ENCODE results near the gene DDX3Y.

The DDX3Y gene

DNA sequence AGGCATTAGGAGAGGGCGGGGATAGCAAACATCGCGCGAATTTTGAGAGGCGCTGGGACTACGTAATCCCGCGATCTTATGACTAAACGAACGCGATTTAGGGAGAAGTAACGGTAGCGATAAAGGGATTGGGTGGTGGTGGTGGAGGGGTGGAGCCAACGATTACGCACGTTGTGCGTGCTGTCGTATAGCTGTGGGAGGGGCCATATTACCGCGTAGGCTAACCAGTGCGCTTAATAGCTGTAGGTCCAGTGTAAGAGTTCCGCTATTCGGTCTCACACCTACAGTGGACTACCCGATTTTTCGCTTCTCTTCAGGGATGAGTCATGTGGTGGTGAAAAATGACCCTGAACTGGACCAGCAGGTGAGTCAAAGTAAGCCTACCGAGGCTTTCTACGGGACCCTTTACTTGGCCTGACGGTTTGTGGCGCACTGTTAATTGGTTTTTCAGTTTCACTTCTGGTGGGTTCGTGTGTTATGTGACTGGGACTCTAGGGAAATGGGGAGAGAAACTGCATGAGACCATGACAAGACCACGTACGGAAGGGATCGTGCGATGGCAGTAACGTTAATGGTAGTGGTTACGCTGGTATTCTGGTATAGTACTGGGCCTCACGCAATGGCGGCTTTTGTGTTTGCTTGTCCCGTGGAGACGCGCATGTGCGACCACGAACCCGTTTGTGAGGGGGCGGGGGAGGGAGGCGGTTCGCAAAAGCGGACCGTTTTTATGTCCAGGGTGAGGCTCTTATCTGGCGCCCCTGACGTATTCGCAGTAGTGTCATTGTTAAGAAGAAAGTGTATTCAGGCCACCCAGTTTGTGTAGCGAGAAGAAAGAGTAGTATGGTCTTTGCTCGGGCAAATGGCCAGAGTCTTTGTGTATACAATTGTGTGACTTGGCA, at the start of gene DDX3Y:
DDX3Y (plus strand) TSS at position 251 of the 899 bp plus-strand sequence; CDS start at position 320, 69 bp downstream.
- TF ChIP-seq, protein P1, sequence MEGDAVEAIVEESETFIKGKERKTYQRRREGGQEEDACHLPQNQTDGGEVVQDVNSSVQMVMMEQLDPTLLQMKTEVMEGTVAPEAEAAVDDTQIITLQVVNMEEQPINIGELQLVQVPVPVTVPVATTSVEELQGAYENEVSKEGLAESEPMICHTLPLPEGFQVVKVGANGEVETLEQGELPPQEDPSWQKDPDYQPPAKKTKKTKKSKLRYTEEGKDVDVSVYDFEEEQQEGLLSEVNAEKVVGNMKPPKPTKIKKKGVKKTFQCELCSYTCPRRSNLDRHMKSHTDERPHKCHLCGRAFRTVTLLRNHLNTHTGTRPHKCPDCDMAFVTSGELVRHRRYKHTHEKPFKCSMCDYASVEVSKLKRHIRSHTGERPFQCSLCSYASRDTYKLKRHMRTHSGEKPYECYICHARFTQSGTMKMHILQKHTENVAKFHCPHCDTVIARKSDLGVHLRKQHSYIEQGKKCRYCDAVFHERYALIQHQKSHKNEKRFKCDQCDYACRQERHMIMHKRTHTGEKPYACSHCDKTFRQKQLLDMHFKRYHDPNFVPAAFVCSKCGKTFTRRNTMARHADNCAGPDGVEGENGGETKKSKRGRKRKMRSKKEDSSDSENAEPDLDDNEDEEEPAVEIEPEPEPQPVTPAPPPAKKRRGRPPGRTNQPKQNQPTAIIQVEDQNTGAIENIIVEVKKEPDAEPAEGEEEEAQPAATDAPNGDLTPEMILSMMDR (IDR thresholded peaks at IDR 0.05; ENCODE audit: borderline replicate concordance, control extremely low read depth, extremely low read depth, insufficient read depth, missing control alignments): no peak
- peak; percentile 72 for DNase-seq (ENCODE audit: low spot score)
- in situ Hi-C loops (cut with MboI; ENCODE audit: low sequenced_read_pairs, unreplicated experiment): no loop called here

DNA sequence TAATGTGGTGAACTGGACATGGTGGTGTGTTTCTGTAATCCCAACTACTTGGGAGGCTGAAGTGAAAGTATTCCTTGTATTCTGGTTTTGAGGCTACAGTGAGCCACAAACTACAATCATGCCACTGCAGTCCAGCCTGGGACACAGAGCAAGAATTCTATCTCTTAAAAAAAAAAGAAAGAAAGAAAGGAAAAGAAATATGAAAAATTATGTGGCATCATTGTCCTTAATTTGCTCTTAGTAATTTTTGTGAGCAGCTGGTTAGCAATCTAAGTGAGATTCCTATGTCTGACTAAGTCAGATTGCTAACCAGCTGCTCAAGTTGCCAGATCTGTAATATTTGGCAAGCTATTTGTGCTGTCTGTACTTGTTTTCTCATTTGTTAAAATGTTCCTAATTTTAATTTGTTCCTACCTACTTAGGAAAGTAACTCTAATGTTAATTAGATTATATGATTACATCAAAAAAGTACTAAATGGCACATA, 48.8 kb upstream of the DDX3Y start:
- TF ChIP-seq, protein P1 (IDR thresholded peaks at IDR 0.05; ENCODE audit: borderline replicate concordance, control extremely low read depth, extremely low read depth, insufficient read depth, missing control alignments): no peak
- in situ Hi-C loops (cut with MboI; ENCODE audit: low sequenced_read_pairs, unreplicated experiment): no loop called here
- no peak for DNase-seq (ENCODE audit: low spot score)

DNA sequence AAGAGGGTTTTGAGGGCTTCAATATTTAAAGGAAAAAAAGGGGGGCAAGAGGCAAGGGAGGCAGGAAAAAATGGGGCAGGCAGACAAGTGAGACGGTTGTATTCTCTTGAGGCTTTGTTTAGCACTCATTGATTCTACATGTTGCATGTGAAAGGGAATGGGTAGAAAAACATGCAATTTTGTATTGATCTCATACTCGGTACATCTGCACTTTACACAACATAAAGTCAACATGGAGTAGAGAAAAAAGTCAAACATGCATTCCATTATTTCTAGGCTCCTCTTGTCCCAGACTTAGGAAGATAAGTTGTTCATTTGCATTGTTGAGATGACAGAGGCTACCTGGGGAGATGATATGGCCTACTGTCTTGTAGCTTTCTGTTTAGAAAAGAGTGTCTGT, 36.7 kb upstream of the DDX3Y start:
- TF ChIP-seq, protein P1 (IDR thresholded peaks at IDR 0.05; ENCODE audit: borderline replicate concordance, control extremely low read depth, extremely low read depth, insufficient read depth, missing control alignments): no peak
- no peak for DNase-seq (ENCODE audit: low spot score)
- in situ Hi-C loops (cut with MboI; ENCODE audit: low sequenced_read_pairs, unreplicated experiment): no loop called here

- TF ChIP-seq, protein P1 (IDR thresholded peaks at IDR 0.05; ENCODE audit: borderline replicate concordance, control extremely low read depth, extremely low read depth, insufficient read depth, missing control alignments): no peak
- DNase-seq (ENCODE audit: low spot score): no peak
- in situ Hi-C loops (cut with MboI; ENCODE audit: low sequenced_read_pairs, unreplicated experiment): no loop called here
Observed at GRCh38 chrY:12896973-12897372, 7.7 kb upstream of the DDX3Y start.

- TF ChIP-seq, protein P1 (IDR thresholded peaks at IDR 0.05; ENCODE audit: borderline replicate concordance, control extremely low read depth, extremely low read depth, insufficient read depth, missing control alignments): no peak
- in situ Hi-C loops (cut with MboI; ENCODE audit: low sequenced_read_pairs, unreplicated experiment): no loop called here
- DNase-seq (ENCODE audit: low spot score): no peak
Observed at GRCh38 chrY:12898604-12899003, 6.1 kb upstream of the DDX3Y start.

DNA sequence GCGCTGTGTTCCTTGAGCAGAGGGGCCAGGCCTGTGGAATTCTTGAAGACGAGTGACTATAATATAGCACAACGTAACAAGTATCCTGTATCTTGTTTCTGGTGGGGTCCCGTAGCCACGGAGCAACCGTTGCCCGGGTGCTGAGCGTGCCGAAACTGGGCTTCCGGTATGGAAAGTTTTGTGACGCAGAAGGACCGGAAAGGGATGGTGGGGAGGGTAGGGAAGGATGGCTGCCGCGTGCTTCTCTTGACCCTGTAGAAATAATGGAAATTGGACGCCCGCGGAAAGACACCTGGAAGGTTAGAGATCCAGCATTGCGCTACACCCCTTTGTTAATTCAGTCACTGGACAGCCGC, 827 bp downstream of the DDX3Y start:
- peak; percentile 21 for DNase-seq (ENCODE audit: low spot score)
- in situ Hi-C loops (cut with MboI; ENCODE audit: low sequenced_read_pairs, unreplicated experiment): no loop called here
- TF ChIP-seq, protein P1 (IDR thresholded peaks at IDR 0.05; ENCODE audit: borderline replicate concordance, control extremely low read depth, extremely low read depth, insufficient read depth, missing control alignments): no peak

All from GM13976 (cell line).